AG04450 (cell line): ENCODE data around the gene VPREB1. TPM values are rescaled to one million over a fixed set of nuclear protein-coding genes. Genes with fewer than 3 reads are reported as not detected.
"Not testable (repeated sequence)": the region's sequence is repeated elsewhere in the genome, so short reads cannot be mapped to it uniquely, and the experiment has no call there.

Source experiments
- CTCF ChIA-PET: fragments of 300-600, 350-600 bp; formaldehyde crosslinking; extraction: SDS; loops from one replicate; lab custom pipeline; 2022; ENCODE audit warnings: antibody characterized with exemption, inconsistent platforms; lab: Charles Lee
- POLR2A ChIA-PET: fragments of 350-600 bp; formaldehyde crosslinking; extraction: SDS; loops from one replicate; lab custom pipeline; 2021; ENCODE audit warnings: antibody characterized with exemption, inconsistent platforms; lab: Yijun Ruan, JAX
- DNase-seq: peaks from one replicate; pipeline ENCODE4 v3.0.0-alpha.2; 2011; ENCODE audit warnings: low read depth, low spot score
- H3K27ac ChIP-seq: one replicate; pipeline ENCODE4 v1.5.1; 2012; ENCODE audit warnings: low read depth, low read length, control low read depth
- H3K27me3 ChIP-seq: one replicate; pipeline ENCODE4 v1.6.0; 2012; ENCODE audit warnings: low read length; ENCODE audit not compliant: control insufficient read depth, insufficient read depth
- H3K4me3 ChIP-seq: 2 replicates; pipeline ENCODE4 v1.5.1; 2011; ENCODE audit warnings: mild to moderate bottlenecking, low read depth, low read length, control low read depth
- H3K9me3 ChIP-seq: 2 replicates; pipeline ENCODE4 v1.5.1; 2012; ENCODE audit warnings: low read length; ENCODE audit not compliant: control insufficient read depth, insufficient read depth
- polyA plus RNA-seq: library from polyadenylated mRNA; depleted of rRNA; stranded (reverse); fragments of >200 nt; gene quantifications from 2 replicates; pipeline ENCODE4 v1.2.3, GENCODE V29; 2011

Gene VPREB1
- polyA plus RNA-seq, 1 experiment, result not detected

DNA sequence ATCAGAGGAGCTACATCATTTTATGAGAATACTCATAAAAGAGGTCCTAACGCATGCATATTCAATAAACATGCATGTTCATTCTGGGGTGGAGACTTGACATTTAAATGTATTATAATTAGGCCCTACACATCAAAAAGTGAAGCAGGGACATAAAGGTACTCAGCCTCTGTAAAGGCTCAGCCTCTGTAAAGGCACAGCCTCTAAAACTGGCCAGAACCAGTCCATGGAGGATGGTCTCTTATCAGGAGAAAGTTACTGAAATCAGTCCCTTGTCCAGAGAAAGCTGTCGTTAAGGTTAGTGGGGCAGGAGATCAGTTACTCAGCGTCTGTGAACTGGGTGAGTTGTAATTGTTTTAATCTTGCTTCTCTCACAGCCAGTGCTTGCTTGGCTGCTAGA is 19.2 kb downstream of the VPREB1 start:
- H3K27me3 ChIP-seq, POLR2A ChIA-PET, H3K27ac ChIP-seq, CTCF ChIA-PET, H3K4me3 ChIP-seq, DNase-seq, H3K9me3 ChIP-seq: not testable (repeated sequence)

- CTCF ChIA-PET, H3K27me3 ChIP-seq, H3K27ac ChIP-seq, H3K9me3 ChIP-seq, DNase-seq, POLR2A ChIA-PET, H3K4me3 ChIP-seq: not testable (repeated sequence)
Measured at GRCh38 chr22:22270036-22270676, 25.6 kb downstream of the VPREB1 start.

- H3K4me3 ChIP-seq, DNase-seq, H3K27ac ChIP-seq, H3K27me3 ChIP-seq, H3K9me3 ChIP-seq, CTCF ChIA-PET, POLR2A ChIA-PET: not testable (repeated sequence)
Measured at GRCh38 chr22:22277423-22277822, 32.8 kb downstream of the VPREB1 start.

DNA sequence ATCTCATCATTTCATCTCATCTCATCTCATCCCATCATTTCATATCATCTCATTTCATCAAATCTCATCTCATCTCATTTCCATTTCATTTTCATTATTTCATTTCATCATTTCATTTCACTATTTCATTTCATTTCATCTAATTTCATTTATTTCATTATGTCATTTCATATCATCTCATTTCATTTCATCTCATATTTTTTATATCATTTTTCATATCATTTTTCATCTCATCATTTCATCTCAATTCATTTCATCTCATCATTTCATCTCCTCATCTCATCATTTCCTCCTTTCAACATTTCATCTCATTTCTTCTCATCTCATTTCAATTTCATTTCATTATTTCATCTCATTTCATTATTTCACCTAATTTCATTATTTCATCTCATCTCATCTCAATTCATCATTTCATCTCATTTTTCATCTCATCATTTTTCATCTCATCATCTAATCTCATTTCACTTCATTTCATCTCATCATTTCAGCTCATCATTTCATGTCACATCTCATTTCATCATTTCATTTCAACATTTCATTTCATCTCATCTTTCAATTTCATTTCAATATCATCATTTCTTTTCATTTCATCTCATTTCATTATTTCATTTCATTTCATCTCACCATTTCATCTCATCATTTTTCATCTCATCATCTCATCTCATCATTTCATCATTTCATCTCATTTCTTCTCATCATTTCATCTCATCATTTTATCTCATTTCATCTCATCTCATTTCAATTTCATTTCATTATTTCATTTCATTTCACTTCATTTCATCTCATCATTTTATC is 40.6 kb downstream of the VPREB1 start:
- H3K9me3 ChIP-seq, H3K27ac ChIP-seq, H3K4me3 ChIP-seq, CTCF ChIA-PET, DNase-seq, H3K27me3 ChIP-seq, POLR2A ChIA-PET: not testable (repeated sequence)

DNA sequence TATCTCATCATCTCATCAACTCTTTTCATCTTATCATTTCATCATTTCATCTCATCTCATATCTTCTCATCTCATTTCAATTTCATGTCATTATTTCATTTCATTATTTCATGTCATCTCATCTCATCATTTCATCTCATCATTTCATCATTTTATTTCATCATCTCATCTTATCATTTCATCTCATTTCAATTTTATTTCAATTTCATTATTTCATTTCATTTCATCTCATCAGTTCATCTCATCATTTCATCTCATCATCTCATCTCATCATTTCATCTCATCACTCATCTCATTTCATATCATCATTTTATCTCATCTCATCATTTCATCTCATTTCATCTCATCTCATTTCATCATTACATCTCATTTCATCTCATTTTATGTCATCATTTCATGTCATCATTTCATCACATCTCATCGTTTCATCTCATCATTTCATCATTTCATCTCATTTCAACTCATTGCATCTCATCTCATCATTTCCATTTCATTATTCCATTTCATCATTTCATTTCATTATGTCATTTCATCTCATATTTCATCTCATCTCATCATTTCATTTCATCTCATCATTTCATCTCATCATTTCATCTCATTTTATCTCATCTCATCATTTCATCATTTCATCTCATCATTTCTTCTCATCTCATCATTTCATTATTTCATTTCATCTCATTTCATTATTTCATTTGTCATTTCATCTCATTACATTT is 42.0 kb downstream of the VPREB1 start:
- DNase-seq, H3K4me3 ChIP-seq, H3K27me3 ChIP-seq, POLR2A ChIA-PET, H3K9me3 ChIP-seq, H3K27ac ChIP-seq, CTCF ChIA-PET: not testable (repeated sequence)

GRCh38 chr22:22287106-22287626 is 42.6 kb downstream of the VPREB1 start:
- H3K4me3 ChIP-seq, H3K27me3 ChIP-seq, POLR2A ChIA-PET, H3K27ac ChIP-seq, H3K9me3 ChIP-seq, CTCF ChIA-PET, DNase-seq: not testable (repeated sequence)

- H3K9me3 ChIP-seq, DNase-seq, POLR2A ChIA-PET, H3K27me3 ChIP-seq, H3K4me3 ChIP-seq, H3K27ac ChIP-seq, CTCF ChIA-PET: not testable (repeated sequence)
Measured at GRCh38 chr22:22289666-22290065, 45.1 kb downstream of the VPREB1 start.

DNA sequence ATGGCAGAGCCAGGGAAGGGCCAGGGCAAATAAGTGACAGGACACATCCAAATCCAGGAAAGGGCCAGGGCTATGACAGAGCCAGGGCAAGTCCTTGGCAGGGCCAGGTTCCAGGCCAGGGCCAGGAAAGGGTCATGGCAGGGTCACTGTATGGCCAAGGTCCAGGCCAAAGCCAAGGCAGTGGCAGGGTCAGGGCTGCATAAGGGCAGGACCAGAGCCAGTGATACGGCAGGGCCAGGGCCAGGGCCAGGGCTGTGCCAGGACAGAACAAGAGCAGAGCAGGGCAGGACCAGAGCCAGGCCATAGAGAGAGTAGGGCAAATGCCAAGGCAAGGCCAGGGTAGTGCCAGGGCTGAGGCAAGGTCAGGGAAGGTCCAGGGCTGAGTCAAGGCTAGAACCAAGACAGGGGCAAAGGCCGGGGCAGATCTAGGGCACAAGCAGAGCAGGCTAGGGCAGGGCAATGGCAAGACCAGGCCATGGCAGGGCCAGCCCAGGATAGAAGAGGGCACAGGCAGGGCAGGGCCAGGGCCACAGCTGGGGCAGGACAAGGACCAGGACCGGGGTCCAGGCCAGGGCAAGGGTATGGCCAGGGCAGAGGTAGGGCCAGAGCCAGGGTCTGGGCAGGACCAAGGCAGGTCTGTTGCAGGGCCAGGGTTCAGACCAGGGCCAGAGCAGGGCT is 46.7 kb downstream of the VPREB1 start:
- DNase-seq, H3K27me3 ChIP-seq, H3K9me3 ChIP-seq, POLR2A ChIA-PET, H3K4me3 ChIP-seq, H3K27ac ChIP-seq, CTCF ChIA-PET: not testable (repeated sequence)

GRCh38 chr22:22292656-22293055 is 48.1 kb downstream of the VPREB1 start:
- CTCF ChIA-PET, H3K27me3 ChIP-seq, POLR2A ChIA-PET: not testable (repeated sequence)

GRCh38 chr22:22293436-22293835 is 48.9 kb downstream of the VPREB1 start:
- H3K9me3 ChIP-seq, CTCF ChIA-PET, POLR2A ChIA-PET, H3K27ac ChIP-seq, DNase-seq, H3K4me3 ChIP-seq, H3K27me3 ChIP-seq: not testable (repeated sequence)

More at GRCh38 chr22:22292656-22293055, 48.1 kb downstream of the VPREB1 start:
- DNase-seq, H3K9me3 ChIP-seq, H3K4me3 ChIP-seq, H3K27ac ChIP-seq: not testable (repeated sequence)

- H3K27ac ChIP-seq, H3K9me3 ChIP-seq, H3K27me3 ChIP-seq, POLR2A ChIA-PET, CTCF ChIA-PET, DNase-seq, H3K4me3 ChIP-seq: not testable (repeated sequence)
Measured at GRCh38 chr22:22294641-22295040, 50.1 kb downstream of the VPREB1 start.
